ENCODE data around the gene IRX6.

Gene IRX6

GRCh38 chr16:55323637-55324271, at the start of gene IRX6:
IRX6 (plus strand) TSS chr16:55324203; CDS start chr16:55325092, 889 bp downstream.
- no peak for DNase-seq (ENCODE audit: low read depth, low spot score)

- no peak for DNase-seq (ENCODE audit: low read depth, low spot score)
Observed at GRCh38 chr16:55274391-55274790, 49.6 kb upstream of the IRX6 start.

- DNase-seq (ENCODE audit: low read depth, low spot score) = no peak
Observed at GRCh38 chr16:55275167-55275566, 48.8 kb upstream of the IRX6 start.

DNA sequence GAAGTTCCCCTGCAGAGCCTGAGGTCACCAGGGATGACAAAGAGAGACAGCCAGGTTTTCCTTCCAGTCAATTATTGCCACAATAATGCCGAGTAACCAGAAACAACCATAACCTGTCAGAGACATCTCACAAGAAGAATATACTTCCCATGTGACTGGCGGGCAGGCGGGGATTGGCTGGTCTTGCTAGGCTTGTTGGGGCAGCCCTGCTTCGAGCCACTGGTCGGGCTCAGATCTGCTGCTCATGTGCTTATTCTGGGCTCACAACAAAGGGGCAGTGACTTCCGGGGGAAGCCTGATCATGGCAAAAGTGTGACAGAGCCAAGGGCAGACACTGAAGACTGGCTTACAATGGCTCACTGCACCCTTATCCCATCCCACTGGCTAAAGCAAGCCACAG, 48.1 kb upstream of the IRX6 start:
- DNase-seq (ENCODE audit: low read depth, low spot score) = no peak

GRCh38 chr16:55277536-55277935, 46.5 kb upstream of the IRX6 start:
- no peak for DNase-seq (ENCODE audit: low read depth, low spot score)

DNA sequence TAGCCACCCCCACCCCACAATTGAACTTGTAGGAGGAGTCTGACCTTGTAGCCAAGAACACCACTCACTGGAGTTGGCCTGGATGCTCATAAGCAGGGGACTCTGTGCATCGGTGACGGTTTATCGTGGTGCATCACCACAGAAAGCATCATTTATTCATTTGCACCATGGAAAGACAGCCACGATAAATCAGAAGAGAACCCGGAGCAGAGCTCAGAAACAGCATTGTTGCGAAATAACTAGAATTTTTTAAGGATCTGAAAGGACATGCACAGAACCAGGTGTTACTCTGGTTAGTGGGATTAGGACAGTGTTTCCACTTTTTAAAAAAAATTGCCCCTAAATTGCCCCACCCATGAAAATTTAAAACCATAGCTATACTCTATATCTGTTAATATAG, 44.4 kb upstream of the IRX6 start:
- DNase-seq (ENCODE audit: low read depth, low spot score) = no peak

- no peak for DNase-seq (ENCODE audit: low read depth, low spot score)
Observed at GRCh38 chr16:55280587-55280986, 43.4 kb upstream of the IRX6 start.

DNA sequence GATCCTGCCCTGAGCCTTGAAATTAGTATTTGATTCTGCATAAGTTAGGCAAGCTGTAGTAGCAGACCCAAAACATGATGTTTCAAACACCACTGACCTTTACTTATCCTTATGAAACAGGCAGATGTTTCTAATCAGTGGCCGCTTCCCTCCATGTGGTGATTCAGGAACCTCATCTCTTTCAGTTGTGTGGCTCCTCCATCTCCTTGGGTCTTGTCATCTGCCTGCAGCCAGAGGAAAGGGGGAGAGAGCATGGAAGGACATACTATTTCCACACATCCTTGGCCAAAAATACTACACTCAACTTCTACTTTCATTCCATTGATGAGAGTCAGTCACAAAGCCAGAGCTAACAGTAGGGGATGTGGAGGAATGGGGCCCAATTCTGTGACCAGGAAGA, 41.6 kb upstream of the IRX6 start:
- no peak for DNase-seq (ENCODE audit: low read depth, low spot score)

GRCh38 chr16:55283812-55284717, 39.9 kb upstream of the IRX6 start:
- DNase-seq (ENCODE audit: low read depth, low spot score) = no peak

GRCh38 chr16:55284718-55285099, 39.3 kb upstream of the IRX6 start:
- DNase-seq (ENCODE audit: low read depth, low spot score) = no peak

- DNase-seq (ENCODE audit: low read depth, low spot score) = no peak
Observed at GRCh38 chr16:55285586-55285985, 38.4 kb upstream of the IRX6 start.

DNA sequence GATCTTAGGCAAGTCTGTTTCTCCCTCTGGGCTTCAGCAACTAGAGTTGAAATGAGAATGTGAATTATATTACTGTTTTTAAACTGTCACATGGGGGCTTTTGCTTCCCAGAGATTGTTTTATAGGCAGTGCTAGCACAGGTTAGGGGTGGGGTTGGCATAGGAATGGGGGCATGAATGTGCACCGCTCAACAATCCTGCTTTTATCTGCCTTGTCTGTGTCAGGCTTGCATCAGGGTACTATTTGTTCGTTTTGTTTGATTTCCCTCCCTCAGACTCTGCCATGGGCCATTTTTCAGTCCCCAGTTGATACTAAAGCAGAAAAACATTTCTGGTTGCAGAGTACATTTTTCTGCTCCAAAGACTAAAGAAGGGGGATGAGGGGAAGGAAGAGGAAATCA, 34.6 kb upstream of the IRX6 start:
- DNase-seq (ENCODE audit: low read depth, low spot score) = no peak

DNA sequence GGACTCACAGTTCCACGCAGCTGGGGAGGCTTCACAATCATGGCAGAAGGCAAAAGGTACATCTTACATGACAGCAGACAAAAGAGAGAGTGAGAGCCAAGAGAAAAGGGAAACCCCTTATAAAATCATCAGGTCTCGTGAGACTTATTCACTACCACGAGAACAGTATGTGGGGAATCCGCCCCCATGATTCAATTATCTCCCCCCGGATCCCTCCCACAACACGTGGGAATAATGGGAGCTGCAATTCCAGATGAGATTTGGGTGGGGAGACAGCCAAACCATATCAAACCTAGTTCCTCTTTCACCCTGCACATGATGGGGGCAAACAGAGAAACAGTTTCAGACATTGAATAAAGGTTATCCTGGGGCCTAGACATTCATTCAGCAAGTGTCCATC, 32.2 kb upstream of the IRX6 start:
- DNase-seq (ENCODE audit: low read depth, low spot score) = no peak

DNA sequence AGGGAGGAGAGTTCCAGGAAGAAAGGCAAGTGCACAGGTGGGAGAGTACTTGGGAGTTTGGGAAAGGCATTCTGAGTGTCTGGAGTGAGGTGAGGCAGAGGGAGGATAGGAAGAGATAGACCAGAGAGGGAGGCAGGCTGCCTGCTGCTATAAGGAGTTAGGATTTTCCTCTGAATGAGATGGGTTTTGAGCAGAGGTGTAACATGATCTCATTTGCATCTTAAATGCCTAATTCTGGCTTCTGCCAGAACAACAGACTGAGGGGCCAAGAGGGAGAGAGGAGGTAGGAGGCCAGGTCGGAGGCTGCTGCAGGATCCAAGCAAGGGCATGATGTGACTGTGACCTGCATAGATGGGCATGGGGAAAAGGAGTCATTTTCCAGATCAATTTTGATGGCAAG, 31.5 kb upstream of the IRX6 start:
- no peak for DNase-seq (ENCODE audit: low read depth, low spot score)

DNA sequence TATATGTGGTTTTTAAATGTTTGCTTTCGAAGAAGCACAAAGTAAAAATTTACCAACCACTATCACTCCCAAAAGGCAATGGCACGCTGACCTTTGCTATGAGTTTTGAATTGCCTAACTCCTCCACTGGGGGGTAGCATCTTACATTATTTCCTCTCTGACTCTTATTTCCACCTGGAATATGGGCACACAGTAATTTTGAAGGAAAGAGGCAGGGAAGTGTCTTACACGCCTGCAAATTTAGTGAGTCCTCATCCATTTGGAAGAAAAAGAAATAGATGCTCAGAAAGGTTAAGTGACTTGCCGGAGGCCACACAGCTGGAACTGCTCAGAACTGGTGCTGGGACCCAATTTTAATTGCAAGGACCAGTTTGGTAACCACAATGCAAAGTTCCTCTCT, 29.9 kb upstream of the IRX6 start:
- DNase-seq (ENCODE audit: low read depth, low spot score) = no peak

- DNase-seq (ENCODE audit: low read depth, low spot score) = no peak
Observed at GRCh38 chr16:55294931-55295342, 29.1 kb upstream of the IRX6 start.

GRCh38 chr16:55297062-55297909, 26.7 kb upstream of the IRX6 start:
- no peak for DNase-seq (ENCODE audit: low read depth, low spot score)

DNA sequence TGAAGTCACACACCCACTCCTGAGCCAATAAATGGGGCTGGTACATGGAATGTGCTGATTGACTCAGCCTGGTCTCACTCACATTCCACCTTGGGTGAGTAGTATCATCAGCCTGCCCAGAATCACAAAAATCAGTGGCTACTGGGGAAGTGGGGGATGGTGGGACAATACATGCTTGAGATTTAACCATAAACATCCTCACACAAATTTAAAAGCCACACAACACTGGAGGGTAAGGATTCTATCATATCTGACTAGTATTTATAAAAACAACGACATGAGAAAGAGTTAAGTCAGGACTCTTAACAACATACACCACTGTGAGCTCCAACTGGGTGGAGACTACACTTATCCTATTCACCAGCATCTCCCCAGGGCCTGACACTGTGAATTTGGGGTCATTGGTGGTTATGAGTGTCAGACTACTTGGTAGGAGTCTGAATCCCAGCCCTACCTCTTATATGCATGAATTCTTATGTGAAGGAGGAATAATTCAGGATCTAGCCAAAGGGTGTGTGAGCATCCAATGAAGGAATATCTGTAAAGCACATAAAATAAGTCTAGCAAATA, 26.0 kb upstream of the IRX6 start:
- DNase-seq (ENCODE audit: low read depth, low spot score) = no peak

- no peak for DNase-seq (ENCODE audit: low read depth, low spot score)
Observed at GRCh38 chr16:55301385-55302008, 22.5 kb upstream of the IRX6 start.

DNA sequence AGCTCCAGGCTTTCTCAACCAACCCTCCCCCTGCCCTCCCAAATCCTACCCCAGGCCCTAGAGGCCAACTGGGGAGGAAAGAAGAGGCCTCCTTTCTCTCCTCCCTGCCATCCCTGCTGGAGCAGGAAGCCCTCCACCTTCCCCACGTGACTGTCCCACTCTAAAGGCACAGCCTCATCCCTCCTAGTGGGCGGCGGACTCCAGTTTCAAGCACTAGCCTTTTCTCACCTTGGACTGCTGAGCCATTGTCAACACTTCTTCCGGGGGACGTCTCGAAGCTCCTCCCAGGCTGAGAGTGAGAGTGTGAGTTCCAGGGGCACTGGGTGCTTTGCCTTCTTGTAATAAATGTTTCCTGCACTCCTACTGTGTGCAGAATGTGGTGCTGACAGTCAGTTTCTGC, 21.4 kb upstream of the IRX6 start:
- DNase-seq (ENCODE audit: low read depth, low spot score) = no peak

- DNase-seq (ENCODE audit: low read depth, low spot score) = no peak
Observed at GRCh38 chr16:55308973-55309372, 15.0 kb upstream of the IRX6 start.
